Fibroblast of skin of left biceps (primary cell): Measurements from ENCODE around the gene NFX1.
A peak's percentile ranks its signal among the peaks of the same experiment; 100 is the strongest.

Experiments
- DNase-seq, 2 experiments: peaks; one replicate each; pipeline ENCODE4 v3.0.0-alpha.2; 2013; ENCODE audit warnings: low read depth in 2 of 2

NFX1 gene

GRCh38 chr9:33267151-33267767 is 23.1 kb upstream of the NFX1 start:
- no peak for DNase-seq

- no peak for DNase-seq
Observed at GRCh38 chr9:33270146-33270545, 20.2 kb upstream of the NFX1 start.

GRCh38 chr9:33272061-33272460 is 18.3 kb upstream of the NFX1 start:
- no peak for DNase-seq

- no peak for DNase-seq
Observed at GRCh38 chr9:33273266-33273971, 16.9 kb upstream of the NFX1 start.

- DNase-seq = no peak
Observed at GRCh38 chr9:33273972-33274328, 16.4 kb upstream of the NFX1 start.

- no peak for DNase-seq
Observed at GRCh38 chr9:33277484-33277883, 12.8 kb upstream of the NFX1 start.

GRCh38 chr9:33285502-33285901 is 4.8 kb upstream of the NFX1 start:
- no peak for DNase-seq

GRCh38 chr9:33287087-33287490 is 3.2 kb upstream of the NFX1 start:
- peak; percentile 24 to 30 for DNase-seq

- no peak for DNase-seq
Observed at GRCh38 chr9:33288235-33288634, 2.1 kb upstream of the NFX1 start.

GRCh38 chr9:33288828-33289483 is 1.4 kb upstream of the NFX1 start:
- DNase-seq = no peak

GRCh38 chr9:33289496-33289895 is 820 bp upstream of the NFX1 start:
- no peak for DNase-seq

GRCh38 chr9:33289936-33290246 is 425 bp upstream of the NFX1 start:
- DNase-seq = no peak

- DNase-seq = no peak
Observed at GRCh38 chr9:33291031-33291397, 698 bp downstream of the NFX1 start.

- no peak for DNase-seq
Observed at GRCh38 chr9:33291901-33292300, 1.6 kb downstream of the NFX1 start.

- no peak for DNase-seq
Observed at GRCh38 chr9:33293782-33294181, 3.5 kb downstream of the NFX1 start.

GRCh38 chr9:33294670-33295432 is 4.5 kb downstream of the NFX1 start:
- DNase-seq = no peak

GRCh38 chr9:33295571-33295970 is 5.3 kb downstream of the NFX1 start:
- no peak for DNase-seq

GRCh38 chr9:33297432-33297831 is 7.1 kb downstream of the NFX1 start:
- no peak for DNase-seq

- DNase-seq = no peak
Observed at GRCh38 chr9:33300546-33300945, 10.2 kb downstream of the NFX1 start.

GRCh38 chr9:33304362-33304761 is 14.0 kb downstream of the NFX1 start:
- no peak for DNase-seq

GRCh38 chr9:33306037-33306436 is 15.7 kb downstream of the NFX1 start:
- no peak for DNase-seq

GRCh38 chr9:33307067-33307466 is 16.8 kb downstream of the NFX1 start:
- no peak for DNase-seq

- DNase-seq = no peak
Observed at GRCh38 chr9:33309903-33310302, 19.6 kb downstream of the NFX1 start.
